Stimulated activated CD8-positive, alpha-beta memory T cell treated with anti-CD3 and anti-CD28 coated beads, Interleukin-7, amount 100 ng/mL, for 1 hour (primary cell): ENCODE results near the gene HMGN3.

ENCODE experiments used
- DNase-seq, 2 donors: peaks; one replicate each; pipeline ENCODE4 v3.0.0-alpha.2; 2020; ENCODE audit warnings: low read depth in 2 of 2

Gene HMGN3

DNA sequence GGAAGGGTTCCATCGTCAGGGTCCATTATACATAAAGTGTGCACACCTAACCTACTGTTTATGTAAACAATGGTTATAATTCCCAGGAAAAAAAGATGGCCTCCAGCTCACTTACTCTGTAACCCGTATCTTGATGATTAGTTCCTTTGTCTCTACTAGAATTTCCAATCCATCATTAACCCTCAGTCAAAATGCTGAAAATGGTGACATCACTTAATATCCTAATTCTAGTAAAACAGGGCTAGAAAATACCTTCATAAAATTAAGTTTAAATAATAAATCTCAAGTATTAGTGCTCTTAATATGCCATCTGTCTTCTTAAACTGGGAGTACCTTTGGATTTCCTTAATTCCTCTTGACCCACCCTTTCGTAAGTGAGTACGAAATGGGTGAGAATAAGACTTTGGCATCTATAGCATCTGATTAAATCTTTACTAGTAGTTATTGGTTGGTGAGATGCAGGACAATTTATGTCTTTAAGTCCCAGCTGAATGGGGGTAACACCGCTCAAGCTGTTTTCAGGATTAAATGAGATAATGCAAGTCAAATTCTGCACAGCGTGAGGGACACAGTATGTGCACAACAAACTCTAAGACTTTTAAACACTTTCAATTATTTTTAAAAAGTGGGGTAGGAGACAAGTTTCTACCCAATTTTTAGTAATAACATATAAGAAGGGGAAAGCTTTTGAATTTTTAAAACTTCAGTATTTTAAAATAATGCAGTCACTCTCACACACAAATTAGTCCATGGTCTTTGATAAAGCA lies 1.6 kb downstream of the HMGN3 start:
- no peak for DNase-seq

DNA sequence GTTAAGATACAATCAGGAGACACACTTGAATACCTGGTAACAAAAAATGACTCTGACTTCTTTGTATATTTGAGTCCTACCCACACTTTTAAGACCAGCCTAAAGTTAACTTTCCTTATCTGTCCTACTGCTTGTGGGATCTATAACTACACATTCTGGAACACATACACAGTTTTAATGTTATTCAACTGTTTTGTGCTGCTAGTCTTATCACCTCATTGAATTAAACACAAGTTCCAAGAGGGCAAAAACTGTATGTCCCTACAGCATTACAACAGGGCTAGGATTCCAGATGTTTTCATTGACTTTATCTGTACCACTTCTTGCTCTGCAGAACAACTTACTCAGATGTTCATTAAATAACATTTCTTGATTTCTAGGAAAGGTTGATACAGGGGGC lies 2.8 kb downstream of the HMGN3 start:
- no peak for DNase-seq

DNA sequence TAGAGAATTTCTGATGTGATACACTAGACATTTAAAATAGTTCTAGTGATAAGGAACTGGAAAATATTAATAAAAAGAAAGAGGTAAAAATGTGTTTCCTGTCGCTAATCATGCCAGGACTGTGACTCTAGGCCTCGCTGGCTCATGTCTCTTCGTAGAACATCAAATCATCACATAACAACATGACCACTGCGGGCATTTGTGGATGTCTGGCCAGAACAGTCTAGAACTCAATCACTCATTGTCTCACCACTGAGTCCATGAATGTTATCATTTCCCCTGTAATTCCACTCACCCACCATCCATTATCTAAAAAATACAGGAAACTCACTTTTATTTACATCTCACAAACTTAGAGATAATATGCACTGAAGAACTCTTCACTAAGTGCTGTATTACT lies 3.4 kb downstream of the HMGN3 start:
- DNase-seq = no peak

DNA sequence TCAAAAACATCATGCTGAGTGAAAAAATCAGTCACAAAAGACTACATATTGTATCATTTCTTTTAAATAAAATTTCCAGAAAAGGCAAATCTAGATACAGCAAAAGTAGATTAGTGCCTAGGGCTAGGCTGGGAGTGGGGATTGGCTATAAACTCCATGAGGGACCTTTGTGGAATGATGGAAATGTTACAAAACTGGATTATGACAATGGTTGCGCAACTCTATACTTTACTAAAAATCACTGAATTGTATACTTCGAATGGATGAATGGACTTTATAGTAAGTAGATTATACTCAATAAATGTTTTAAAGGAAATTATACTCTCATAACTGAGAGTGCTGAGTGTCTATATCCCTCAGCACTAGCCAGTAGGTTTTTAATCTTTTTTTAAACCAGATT lies 4.3 kb downstream of the HMGN3 start:
- no peak for DNase-seq

DNA sequence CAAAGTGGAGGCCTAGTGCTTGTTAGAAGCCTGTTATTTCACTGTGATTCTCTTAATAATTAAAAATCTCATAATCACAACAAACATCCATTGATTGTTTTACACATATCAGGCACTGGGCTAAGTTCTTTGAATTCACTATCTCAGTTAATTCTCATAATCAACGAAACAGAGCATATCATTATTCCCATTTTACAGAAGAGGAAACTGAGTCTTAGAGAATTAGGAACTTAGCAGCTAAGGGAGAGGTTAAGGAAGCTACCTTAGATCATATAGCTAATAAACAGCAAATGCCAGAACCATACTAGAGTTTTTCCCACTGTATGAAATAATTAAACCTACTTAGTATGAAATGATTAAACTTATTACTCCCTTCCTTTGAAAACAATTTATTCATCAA lies 7.0 kb downstream of the HMGN3 start:
- DNase-seq = no peak

GRCh38 chr6:79226660-79227059 lies 7.8 kb downstream of the HMGN3 start:
- DNase-seq = no peak

DNA sequence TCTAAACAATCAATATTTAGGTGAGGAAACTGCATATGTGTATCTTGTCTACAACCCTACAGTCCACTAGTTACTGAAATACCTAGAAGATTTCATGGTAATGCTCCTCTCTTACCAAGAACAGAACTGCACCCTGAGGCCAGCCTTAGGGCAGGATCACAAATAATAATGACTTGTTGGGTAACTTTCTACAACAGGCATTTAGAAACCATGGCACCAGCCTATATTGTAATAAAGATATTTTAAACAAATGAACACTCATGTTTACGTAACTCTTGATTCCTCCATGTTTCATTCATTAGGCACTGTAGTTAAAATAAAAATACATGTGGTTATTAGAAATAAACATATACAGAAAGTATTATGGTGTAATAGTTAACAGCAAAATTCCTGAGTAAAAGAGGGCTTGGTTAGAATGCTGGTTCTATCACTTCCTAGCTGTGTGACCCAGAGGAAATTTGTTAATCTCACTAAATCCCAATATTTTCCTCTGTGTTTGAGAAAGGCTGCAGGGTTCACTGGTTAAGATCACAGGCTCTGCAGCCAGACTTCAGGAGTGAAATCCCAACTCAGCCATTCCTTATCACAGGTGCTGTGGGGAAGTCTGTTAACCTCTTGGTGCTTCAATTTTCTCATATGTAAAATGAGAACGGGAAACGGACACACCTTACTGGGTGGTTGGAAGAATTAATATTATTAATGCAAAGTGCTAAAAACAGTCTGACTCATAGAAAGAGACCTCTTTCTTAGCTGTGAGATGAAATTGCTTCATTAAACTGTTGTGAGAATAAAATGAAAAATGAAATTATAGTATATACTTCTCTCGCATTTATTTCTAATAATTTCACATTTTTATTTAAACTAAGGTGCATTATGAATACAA lies 8.5 kb downstream of the HMGN3 start:
- DNase-seq = no peak

- DNase-seq = no peak
Measured at GRCh38 chr6:79223611-79224404, 10.7 kb downstream of the HMGN3 start.

GRCh38 chr6:79215213-79215824 lies 19.2 kb downstream of the HMGN3 start:
- no peak for DNase-seq

DNA sequence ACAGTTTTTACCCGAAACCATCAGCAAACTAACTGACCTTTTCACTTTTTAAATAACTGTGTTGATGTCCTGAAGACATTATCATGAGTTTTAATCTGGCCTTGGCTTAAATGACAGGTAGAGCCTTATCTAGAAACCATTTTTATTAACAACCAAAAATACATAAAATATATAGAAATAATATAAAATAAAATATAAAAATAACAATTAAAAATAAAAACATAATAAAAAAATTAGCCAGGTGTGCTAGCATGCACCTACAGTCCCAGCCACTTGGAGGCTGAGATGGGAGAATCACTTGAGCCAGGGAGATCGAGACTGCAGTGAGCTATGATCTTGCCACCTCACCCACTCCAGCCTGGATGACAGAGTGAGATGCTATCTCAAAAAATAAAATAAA lies 21.6 kb downstream of the HMGN3 start:
- DNase-seq = no peak

DNA sequence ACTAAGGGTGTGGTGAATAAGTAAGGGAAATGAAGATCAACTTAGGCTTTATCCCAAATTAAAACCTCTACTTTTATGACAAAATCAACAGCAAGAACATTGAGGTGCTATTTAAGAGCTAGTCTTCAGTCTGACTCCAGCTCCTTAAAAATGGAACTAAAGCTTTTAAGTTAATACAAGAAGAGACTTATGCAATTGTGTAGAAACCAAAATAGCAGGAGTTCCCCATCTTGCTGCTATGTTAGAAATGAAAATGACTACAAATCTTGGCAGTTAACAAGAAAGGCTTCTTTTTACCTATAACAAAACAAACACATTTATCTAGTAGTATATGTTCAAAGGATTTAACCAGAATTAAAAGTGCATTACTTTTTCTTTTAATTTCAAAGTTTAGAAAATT lies 25.7 kb downstream of the HMGN3 start:
- DNase-seq = no peak

GRCh38 chr6:79203753-79204253 lies 30.7 kb downstream of the HMGN3 start:
- no peak for DNase-seq

DNA sequence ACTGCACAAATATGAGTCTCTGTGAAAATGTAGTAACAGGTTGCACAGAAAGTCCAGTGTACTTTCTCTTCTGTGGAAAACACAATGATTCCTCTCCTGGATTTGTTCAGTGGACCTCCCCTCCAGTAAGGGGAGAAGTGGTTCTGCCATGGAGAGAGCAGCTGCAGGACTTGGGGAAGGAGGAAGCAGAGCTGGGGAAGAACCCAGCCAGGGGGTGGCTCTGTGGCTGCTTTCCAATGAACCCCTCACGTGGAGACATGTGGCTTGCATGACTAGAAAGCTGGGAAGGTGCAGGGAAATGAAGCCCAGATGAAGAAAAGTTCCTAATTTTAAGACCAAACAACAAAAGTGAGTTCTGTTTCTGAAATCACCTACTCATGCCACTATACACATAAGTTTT lies 31.9 kb downstream of the HMGN3 start:
- DNase-seq = no peak

GRCh38 chr6:79201983-79202382 lies 32.5 kb downstream of the HMGN3 start:
- no peak for DNase-seq

DNA sequence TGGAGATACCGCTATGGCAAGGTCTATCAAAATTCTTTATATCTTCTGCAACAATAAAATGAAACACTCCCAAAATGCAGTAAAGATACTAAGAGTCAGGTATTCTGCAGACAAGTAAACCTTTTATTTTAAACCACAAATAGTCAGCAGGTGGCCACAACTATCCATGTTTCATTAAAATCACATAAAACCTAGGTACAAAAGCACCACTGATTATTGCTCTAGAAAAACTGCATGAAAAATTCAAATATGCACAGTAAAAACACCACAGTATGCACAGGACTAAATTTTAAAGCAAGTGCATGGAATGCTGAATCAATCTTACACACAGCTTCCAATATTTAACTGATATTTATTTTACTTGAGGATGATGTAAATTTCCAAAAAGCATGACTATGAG lies 33.3 kb downstream of the HMGN3 start:
- DNase-seq = no peak

DNA sequence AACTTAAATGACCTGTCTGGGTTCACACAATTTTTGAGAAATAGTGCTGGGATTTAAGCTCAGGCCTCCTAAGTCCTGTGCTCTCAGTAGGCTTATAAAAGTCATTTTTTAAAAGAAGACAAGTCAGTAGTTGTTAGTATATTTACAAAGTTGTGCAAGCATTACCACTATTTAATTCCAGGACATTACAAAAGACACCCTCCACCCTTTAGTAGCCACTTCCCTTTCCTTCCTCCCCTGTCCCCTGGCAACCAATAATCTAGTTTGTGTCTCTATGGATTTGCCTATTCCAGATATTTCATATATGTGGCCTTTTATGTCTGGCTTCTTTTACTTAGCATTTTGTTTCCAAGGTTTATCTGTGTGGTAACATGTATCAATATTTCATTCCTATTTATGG lies 37.6 kb downstream of the HMGN3 start:
- DNase-seq = no peak

- no peak for DNase-seq
Measured at GRCh38 chr6:79193971-79194370, 40.5 kb downstream of the HMGN3 start.

DNA sequence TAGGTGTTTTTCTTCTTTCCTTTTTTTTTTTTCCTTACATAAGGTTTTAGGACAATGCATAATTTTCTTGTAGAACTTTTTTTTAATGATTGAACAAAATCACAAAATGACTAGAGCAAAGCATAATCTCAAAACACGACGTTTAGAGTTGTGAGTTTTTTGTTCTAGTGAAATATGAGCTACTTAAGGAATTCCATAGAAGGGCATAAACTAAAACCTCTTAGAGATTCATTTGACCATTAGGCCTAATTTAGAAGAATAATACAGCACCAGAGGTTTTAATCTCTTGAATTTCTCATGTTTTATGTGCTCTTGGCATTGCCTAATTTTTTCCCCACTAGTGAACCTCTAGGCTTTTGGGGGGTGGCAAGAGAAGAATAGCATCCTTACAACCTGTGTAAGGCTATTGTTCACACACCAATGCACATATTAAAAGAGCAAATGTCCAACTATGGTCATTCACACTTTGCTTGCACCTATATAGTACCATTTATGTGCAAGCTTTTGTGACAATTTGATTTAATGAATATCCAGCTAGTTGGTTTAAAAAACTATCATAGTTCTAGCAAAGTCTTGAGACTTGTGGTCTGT lies 44.6 kb downstream of the HMGN3 start:
- DNase-seq = no peak

DNA sequence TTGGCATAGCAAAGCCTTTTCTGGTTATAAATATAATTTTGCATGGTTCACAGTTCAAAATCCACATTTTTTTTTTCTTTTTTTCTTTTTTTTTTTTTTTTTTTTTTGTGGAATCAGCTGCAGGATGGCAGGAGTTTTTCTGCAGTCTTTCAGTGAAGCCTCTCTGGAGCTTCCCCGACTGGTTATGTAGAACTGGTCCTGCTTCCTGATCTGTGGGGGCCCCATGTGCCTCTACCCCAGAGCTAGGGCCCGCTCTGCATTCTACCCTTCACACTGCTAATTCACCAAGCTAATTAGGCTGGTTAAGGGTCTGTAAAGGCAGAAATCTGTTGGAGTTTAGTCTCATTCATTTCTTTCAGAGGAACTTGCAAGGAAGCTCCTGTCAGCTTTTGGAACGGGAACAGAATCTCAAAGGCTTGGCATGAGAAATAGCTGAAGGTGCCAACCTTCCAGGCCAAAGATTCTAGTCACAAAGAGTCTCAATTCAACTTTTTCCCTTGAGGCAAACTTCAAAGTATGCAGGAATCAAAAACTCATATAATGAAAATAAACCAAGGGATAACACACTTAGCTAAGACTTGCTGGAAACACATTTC lies 45.5 kb downstream of the HMGN3 start:
- DNase-seq = no peak

DNA sequence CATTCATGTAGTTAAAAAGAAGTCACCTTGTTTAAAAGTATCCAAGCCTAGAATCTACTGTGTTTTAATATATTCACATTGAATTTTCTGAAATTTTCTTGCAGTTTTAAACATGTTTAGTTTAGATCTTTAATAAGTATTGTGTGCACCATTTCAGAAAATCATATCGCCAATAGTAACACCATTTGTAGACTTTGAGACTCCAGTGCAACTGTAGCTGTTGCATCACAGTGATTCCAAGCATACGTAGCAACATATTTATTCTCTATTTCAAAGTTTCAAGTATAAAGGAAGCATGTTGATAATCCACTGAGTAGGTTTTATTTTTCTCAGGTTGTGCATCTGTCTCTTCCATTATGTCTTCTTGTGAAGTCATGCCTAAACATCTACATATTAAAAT lies 46.4 kb downstream of the HMGN3 start:
- no peak for DNase-seq

GRCh38 chr6:79186564-79186963 lies 47.9 kb downstream of the HMGN3 start:
- no peak for DNase-seq
